GM21381 (cell line): ENCODE measurements around the gene IPO4.

Experiments
- ATAC-seq: cut with Tn5 transposase; IDR thresholded peaks from one replicate; pipeline ENCODE4 v1.9.1; 2021; ENCODE audit warnings: mild to moderate bottlenecking, moderate library complexity; ENCODE audit not compliant: unreplicated experiment

Gene IPO4

DNA sequence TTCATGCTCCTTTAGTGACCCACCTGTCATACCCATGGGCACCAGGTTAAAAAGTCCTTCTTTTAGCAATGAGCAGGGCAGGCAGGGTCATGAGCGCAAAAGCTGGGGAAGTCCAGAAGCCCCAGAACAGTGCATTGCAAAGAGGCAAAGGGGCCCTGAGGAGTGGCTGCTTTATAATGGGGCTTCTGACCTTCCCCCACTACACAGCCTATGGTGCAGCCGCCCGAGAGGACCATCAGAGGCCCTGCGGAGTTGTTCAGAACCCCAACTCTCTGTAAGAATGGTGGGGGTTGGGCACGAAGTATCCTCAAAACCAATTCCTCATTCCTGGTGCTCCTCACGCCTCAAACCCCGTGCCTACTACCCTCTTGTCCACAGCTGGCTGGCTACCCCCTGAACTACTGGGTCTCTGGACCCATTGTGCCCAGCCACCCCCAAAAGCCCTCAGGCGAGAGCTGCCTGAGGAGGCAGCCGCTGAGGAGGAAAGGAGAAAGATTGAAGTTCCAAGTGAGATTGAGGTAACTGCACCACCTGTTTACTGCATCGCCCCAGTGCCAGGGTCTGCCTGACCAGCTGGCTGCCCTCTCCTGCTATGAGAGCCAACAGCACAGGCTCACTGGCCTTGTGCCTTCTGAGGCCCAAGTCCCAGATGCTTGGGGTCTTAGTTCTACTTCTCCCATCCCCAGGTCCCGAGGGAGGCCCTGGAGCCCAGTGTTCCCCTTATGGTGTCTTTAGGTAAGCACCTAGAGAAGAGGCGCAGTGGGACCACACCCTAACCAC is 10.0 kb downstream of the IPO4 start:
- ATAC-seq = no peak

GRCh38 chr14:24177891-24178290 is 10.7 kb downstream of the IPO4 start:
- no peak for ATAC-seq

DNA sequence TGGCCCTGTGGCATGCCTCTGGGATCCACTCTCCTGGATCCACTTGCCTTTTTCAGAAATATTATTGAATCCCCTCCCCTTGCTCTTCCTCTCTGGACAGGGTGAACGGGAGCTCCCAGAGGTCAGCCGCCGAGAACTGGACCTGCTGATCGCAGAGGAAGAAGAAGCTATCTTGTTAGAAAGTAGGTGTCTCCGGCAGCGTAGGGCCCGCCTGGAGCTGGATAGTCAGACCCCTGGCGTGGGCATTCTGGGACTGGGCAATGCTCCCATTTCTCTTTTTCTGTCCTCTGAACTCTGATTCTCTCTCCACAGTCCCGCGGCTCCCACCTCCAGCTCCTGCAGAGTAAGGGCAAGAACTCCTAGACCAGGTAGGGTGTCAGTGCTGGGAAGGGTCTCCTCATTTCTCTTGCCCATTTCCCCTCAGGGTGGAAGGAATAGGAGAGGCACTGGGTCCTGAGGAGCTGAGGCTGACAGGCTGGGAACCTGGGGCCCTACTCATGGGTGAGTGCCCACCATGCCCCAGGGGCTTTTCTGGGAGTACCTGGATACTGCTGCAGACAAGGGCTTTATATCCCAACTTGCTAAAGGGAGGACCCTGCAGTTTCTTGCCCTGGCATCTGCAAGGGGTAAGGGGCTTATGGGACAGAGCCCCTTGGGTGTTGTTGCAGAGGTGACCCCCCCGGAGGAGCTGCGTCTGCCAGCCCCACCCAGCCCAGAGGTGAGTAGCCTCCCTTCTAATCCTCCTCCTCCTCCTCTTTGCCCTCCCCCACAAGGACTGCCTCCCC is 11.4 kb downstream of the IPO4 start:
- no peak for ATAC-seq

- no peak for ATAC-seq
Observed at GRCh38 chr14:24176599-24176998, 12.0 kb downstream of the IPO4 start.

- no peak for ATAC-seq
Observed at GRCh38 chr14:24172871-24173281, 15.7 kb downstream of the IPO4 start.

DNA sequence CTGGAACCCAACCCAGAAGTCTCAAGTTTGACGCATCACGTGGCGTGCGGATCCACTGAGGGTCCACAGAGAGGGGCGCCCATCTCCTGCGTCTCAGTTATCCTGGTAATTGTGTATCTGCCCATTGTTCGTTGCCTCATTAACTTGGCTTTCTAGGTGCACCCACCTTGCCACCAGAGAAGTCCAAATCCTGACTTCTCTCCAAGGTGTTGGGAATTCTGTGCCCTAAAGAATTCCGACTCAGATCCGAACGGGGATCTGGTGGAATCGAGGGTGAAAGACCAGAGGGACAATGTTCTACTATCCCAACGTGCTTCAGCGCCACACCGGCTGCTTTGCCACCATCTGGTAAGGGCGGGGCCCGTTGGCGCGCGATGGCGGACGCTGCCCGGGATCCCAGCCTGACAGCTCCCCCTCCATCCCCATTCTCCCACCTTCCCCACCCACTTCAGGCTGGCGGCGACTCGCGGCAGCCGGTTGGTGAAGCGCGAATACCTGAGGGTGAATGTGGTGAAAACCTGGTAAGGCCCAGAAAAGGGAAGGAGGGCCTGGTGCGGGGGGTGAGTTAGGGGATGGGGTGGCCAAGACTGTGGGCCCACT is 16.3 kb downstream of the IPO4 start:
- ATAC-seq = no peak

DNA sequence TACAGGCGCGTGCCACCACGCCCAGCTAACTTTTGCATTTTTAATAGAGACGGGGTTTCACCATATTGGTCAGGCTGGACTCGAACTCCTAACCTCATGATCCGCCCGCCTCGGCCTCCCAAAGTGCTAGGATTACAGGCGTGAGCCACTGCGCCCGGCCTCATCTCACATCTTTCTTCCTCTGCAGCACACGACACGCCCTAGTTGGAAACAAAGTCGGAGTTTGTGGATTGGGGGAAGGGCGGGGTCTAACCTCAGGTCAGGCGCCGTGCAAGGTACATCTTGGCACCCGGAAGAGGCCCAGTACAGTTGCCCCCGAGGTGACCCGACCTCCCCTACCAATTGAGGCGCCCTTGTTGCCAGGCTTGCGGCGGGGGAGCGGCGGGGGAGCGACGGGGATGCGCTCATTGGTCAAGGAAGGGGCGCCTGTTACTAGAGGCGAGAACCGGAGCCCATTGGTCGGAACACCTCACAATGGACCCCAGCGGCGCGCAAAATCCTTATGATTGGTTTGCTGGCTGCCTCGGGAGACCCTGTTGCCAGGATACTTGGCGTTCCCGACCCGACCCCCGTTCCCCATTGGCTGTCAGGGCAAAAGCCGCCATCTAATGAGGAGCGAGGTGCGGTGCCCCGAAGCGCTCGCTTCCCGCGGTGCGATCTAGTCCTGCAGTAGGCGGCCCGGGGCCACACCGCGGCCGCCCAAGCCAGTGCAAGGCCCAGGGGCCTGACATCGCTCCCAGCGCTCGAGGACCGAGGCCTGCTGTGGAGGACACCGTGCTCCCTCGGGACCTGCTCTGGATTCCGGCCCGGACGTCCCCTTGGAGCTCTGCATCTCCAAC is 17.0 kb downstream of the IPO4 start, which contains the start of gene REC8:
TSS of gene REC8 (plus strand) at position 659 of the 839 bp plus-strand sequence. CDS start 473 bp downstream, outside the sequence.
- peak; percentile 75 for ATAC-seq

- no peak for ATAC-seq
Observed at GRCh38 chr14:24167469-24168114, 21.0 kb downstream of the IPO4 start.

DNA sequence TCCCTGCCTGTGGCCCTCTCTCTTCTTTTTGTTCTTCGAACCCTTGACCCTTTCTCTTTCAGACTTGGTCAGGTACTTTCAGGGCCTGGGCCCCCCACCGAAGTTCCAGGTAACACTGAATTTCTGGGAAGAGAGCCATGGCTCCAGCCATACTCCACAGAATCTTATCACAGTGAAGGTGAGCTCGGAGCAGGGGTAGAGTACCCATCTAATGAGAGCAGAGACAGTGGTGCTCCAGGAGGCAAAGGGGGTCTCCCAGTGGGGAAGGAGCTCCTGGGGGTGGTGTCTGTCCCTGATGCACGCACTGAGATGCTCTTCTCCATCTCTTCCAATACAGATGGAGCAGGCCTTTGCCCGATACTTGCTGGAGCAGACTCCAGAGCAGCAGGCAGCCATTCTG is 22.8 kb downstream of the IPO4 start:
- ATAC-seq = no peak

- no peak for ATAC-seq
Observed at GRCh38 chr14:24164518-24164991, 24.1 kb downstream of the IPO4 start.

- no peak for ATAC-seq
Observed at GRCh38 chr14:24162093-24162492, 26.5 kb downstream of the IPO4 start.

DNA sequence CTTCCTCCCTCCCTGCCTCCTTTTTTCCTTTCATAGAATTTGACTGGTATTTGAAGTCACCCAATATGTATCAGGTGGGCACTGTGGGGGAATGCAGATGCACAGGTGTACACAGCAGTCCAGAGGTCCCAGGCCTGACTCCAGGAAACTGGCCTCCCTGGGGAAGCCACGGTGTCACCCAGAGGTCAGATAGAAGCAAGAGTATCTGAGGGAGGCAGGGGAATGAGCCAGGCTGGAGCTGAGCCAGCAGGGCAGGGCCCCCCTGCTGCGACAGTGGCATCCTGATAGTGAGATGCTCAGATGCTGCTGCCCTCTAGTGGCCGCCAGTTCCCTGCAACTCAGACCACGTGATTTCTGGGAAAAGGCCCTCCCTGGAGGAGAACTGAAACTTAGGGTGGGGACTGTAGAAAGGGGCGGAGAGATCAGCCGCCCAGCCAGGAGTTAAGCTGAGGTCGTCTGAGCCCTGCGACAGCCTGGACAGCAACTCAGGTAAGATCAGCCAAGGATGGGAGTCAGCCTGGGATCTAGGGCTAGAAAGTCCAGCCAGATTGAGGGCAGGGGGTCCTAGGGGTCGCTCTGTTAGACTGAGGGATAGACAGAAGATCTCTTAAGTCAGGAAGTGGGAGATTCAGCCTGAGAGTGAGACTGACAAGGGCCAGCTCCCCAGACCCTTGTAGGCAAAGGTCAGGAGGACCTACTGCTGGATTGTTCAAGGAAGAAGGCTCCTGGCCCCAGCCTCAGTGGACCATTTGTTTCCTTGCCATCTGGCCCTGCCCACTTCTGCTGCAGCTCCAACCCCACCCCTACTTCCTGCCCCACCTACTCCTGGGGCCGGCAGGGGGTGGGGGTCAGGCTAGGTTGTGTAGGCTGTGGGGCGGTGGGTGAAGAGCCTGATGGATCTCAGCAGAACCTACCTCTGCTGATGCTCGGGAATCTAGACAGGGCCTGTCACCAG is 27.5 kb downstream of the IPO4 start, which contains the start of gene IRF9:
TSS of gene IRF9 (plus strand) at position 416 of the 955 bp plus-strand sequence. CDS start 880 bp downstream, outside the sequence.
- peak; percentile 83 for ATAC-seq

DNA sequence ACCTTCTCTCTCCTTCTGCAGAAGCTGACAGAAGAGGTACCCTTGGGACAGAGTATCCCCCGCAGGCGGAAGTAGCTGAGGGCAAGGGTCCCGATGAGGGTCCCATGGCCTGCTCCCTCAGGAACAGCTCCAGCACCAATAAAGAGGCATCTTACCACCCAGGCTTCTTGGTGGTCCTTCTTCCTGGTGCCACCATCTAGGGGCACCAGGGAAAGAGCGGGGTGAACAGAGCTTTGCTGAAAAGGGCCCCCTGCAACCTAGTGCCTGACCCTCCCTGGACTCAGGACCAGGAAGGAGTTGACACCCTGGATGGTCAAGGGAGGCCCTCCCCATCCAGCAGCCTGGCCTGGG is 28.1 kb downstream of the IPO4 start:
- ATAC-seq = no peak

- no peak for ATAC-seq
Observed at GRCh38 chr14:24159777-24160498, 28.7 kb downstream of the IPO4 start.

- no peak for ATAC-seq
Observed at GRCh38 chr14:24157331-24157730, 31.3 kb downstream of the IPO4 start.

- ATAC-seq = no peak
Observed at GRCh38 chr14:24156840-24157239, 31.8 kb downstream of the IPO4 start.

DNA sequence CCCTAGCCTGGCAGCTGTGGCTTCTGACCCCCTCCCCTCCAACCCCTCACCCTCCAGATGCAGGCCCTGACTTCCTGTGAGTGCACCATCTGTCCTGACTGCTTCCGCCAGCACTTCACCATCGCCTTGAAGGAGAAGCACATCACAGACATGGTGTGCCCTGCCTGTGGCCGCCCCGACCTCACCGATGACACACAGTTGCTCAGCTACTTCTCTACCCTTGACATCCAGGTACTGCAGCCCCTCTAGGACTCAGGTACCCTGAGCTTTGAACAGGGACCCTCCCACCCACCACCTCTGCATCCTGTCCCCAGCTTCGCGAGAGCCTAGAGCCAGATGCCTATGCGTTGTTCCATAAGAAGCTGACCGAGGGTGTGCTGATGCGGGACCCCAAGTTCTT is 33.5 kb downstream of the IPO4 start:
- ATAC-seq = no peak

- ATAC-seq = no peak
Observed at GRCh38 chr14:24151404-24152080, 37.1 kb downstream of the IPO4 start.
